ENCODE measurements around the gene LIG4. TPM values are rescaled to one million over a fixed set of nuclear protein-coding genes. Genes with fewer than 3 reads are reported as not detected.

Gene LIG4
- total and polyA plus RNA-seq, 2 experiments from 2014 or later = 4.9 to 8.8 TPM

- TF ChIP-seq EZH2phosphoT487 (IDR thresholded peaks at IDR 0.05; ENCODE audit: insufficient read depth, low read depth) (no peak), EZH2 (IDR thresholded peaks at IDR 0.05; ENCODE audit: insufficient read depth, poor library complexity, severe bottlenecking) (no peak)
- DNase-seq = no peak
- no peaks in the 10 kb centered on the region for H4K20me1 ChIP-seq (ENCODE audit: insufficient read depth)
- H3K4me1 ChIP-seq (ENCODE audit: insufficient read depth) = no peaks in the 10 kb centered on the region
- H3K27me3 ChIP-seq (replicated peaks; ENCODE audit: insufficient read depth) = no peaks in the 10 kb centered on the region
- no peak overlapping the region for H3K27ac ChIP-seq
- no peaks in the 10 kb centered on the region for H3K36me3 ChIP-seq (ENCODE audit: low read depth)
- H3K4me3 ChIP-seq = no peak overlapping the region
- H3K4me2 ChIP-seq (ENCODE audit: unreplicated experiment) = no peak overlapping the region
- H3K9me2 ChIP-seq (ENCODE audit: insufficient read depth) = no peaks in the 10 kb centered on the region
- H3K9me3 ChIP-seq (ENCODE audit: low read depth) = no peaks in the 10 kb centered on the region
- H2AFZ ChIP-seq = no peak overlapping the region
- H3F3A ChIP-seq (ENCODE audit: insufficient read depth) = no peaks in the 10 kb centered on the region
- in situ Hi-C loops (cut with MboI) = no loop called here
- H3K9ac ChIP-seq = no peak overlapping the region
- H3K79me2 ChIP-seq (ENCODE audit: insufficient read depth) = no peaks in the 10 kb centered on the region
These were observed 21.5 kb downstream of the LIG4 start for GRCh38 chr13:108193806-108194205.

DNA sequence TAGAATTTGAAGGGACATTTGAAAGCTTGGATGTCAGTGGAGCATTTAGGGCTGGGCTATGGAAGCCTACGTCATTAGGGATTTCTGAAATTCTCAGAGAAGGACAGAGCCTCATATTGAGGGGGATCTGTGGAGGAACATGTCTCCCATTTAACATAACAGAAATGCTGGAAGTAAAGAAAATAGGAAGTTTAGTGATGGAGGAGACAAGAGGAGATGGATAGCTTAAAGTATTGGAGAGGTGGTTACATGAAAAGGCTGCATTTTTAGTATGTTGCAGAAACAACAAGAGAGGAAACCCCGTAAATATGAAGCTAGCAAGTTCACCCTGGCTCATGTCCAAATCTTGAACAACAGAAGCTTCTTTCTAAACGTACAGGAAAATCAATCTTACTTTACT lies 24.4 kb downstream of the LIG4 start:
- Histone ChIP-seq H3K9me2 (ENCODE audit: insufficient read depth) (no peaks in the 10 kb centered on the region), H3K9me3 (ENCODE audit: low read depth) (no peaks in the 10 kb centered on the region), H3F3A (ENCODE audit: insufficient read depth) (no peaks in the 10 kb centered on the region), H3K79me2 (ENCODE audit: insufficient read depth) (no peaks in the 10 kb centered on the region), H4K20me1 (ENCODE audit: insufficient read depth) (no peaks in the 10 kb centered on the region), H3K4me3 (no peak overlapping the region), H3K27ac (no peak overlapping the region), H3K4me2 (ENCODE audit: unreplicated experiment) (no peak overlapping the region), H3K9ac (no peak overlapping the region), H3K4me1 (ENCODE audit: insufficient read depth) (no peaks in the 10 kb centered on the region), H3K27me3 (replicated peaks; ENCODE audit: insufficient read depth) (no peaks in the 10 kb centered on the region), H3K36me3 (ENCODE audit: low read depth) (no peaks in the 10 kb centered on the region), H2AFZ (no peak overlapping the region)
- TF ChIP-seq EZH2phosphoT487 (IDR thresholded peaks at IDR 0.05; ENCODE audit: insufficient read depth, low read depth) = no peak
- no peak for TF ChIP-seq EZH2 (IDR thresholded peaks at IDR 0.05; ENCODE audit: insufficient read depth, poor library complexity, severe bottlenecking)
- no peak for DNase-seq
- WGBS, 2 experiments (ENCODE audit: low coverage in 1 of 2, low lambda C conversion rate in 2 of 2, missing lambda C conversion rate in 2 of 2) = 11 to 19% methylated on average over 3 of the region's 3 CpGs
- in situ Hi-C loops (cut with MboI) = no loop called here

GRCh38 chr13:108188260-108188659 lies 27.1 kb downstream of the LIG4 start:
- Histone ChIP-seq H3K36me3 (ENCODE audit: low read depth) (no peaks in the 10 kb centered on the region), H3K9me2 (ENCODE audit: insufficient read depth) (no peaks in the 10 kb centered on the region), H3K79me2 (ENCODE audit: insufficient read depth) (no peaks in the 10 kb centered on the region), H3K9me3 (ENCODE audit: low read depth) (no peaks in the 10 kb centered on the region), H3K27me3 (replicated peaks; ENCODE audit: insufficient read depth) (peaks cover 1% of the 10 kb centered on the region; the same call in 1 of the 2 replicates), H3F3A (ENCODE audit: insufficient read depth) (no peaks in the 10 kb centered on the region), H2AFZ (no peak overlapping the region), H3K27ac (no peak overlapping the region), H3K4me1 (ENCODE audit: insufficient read depth) (no peaks in the 10 kb centered on the region), H4K20me1 (ENCODE audit: insufficient read depth) (no peaks in the 10 kb centered on the region), H3K9ac (no peak overlapping the region), H3K4me2 (ENCODE audit: unreplicated experiment) (no peak overlapping the region), H3K4me3 (no peak overlapping the region)
- in situ Hi-C loops (cut with MboI) = no loop called here
- no peak for TF ChIP-seq EZH2 (IDR thresholded peaks at IDR 0.05; ENCODE audit: insufficient read depth, poor library complexity, severe bottlenecking)
- TF ChIP-seq EZH2phosphoT487 (IDR thresholded peaks at IDR 0.05; ENCODE audit: insufficient read depth, low read depth) = no peak
- no peak for DNase-seq
- WGBS, 2 experiments (ENCODE audit: low coverage in 1 of 2, low lambda C conversion rate in 2 of 2, missing lambda C conversion rate in 2 of 2) = 12 to 23% methylated on average over 2 of the region's 2 CpGs

GRCh38 chr13:108185223-108185622 lies 30.1 kb downstream of the LIG4 start:
- Histone ChIP-seq H3K27me3 (replicated peaks; ENCODE audit: insufficient read depth) (peaks cover 9% of the 10 kb centered on the region; the same call in 1 of the 2 replicates), H3K4me3 (no peak overlapping the region), H3K9me3 (ENCODE audit: low read depth) (no peaks in the 10 kb centered on the region), H3K79me2 (ENCODE audit: insufficient read depth) (no peaks in the 10 kb centered on the region), H3K4me2 (ENCODE audit: unreplicated experiment) (no peak overlapping the region), H2AFZ (no peak overlapping the region), H3K4me1 (ENCODE audit: insufficient read depth) (no peaks in the 10 kb centered on the region), H3K9me2 (ENCODE audit: insufficient read depth) (no peaks in the 10 kb centered on the region), H3F3A (ENCODE audit: insufficient read depth) (no peaks in the 10 kb centered on the region), H3K27ac (no peak overlapping the region), H3K36me3 (ENCODE audit: low read depth) (no peaks in the 10 kb centered on the region), H4K20me1 (ENCODE audit: insufficient read depth) (no peaks in the 10 kb centered on the region), H3K9ac (no peak overlapping the region)
- no peak for DNase-seq
- TF ChIP-seq EZH2phosphoT487 (IDR thresholded peaks at IDR 0.05; ENCODE audit: insufficient read depth, low read depth) = no peak
- no peak for TF ChIP-seq EZH2 (IDR thresholded peaks at IDR 0.05; ENCODE audit: insufficient read depth, poor library complexity, severe bottlenecking)
- in situ Hi-C loops (cut with MboI) = no loop called here
- WGBS, 2 experiments (ENCODE audit: low coverage in 1 of 2, low lambda C conversion rate in 2 of 2, missing lambda C conversion rate in 2 of 2) = 49 to 57% methylated on average over 3 of the region's 3 CpGs

DNA sequence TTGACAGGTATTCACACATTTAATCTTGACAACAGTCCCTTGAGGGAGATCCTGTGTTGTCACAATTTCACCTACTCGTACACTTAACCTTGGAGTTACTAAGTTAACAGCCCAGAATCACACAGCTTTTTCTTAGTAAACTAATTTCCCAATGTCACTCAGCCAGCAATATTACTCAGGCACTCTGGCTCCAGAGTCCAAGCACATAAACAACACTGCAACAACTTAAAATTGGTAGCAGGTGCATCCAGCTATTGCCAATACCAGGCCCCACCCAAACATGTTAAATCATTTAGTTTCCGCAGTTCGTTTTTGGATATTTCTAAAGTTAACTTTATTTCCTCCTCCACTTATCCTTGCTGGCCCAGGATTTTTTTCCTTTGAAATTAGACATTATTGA lies 32.7 kb downstream of the LIG4 start:
- Histone ChIP-seq H3F3A (ENCODE audit: insufficient read depth) (no peaks in the 10 kb centered on the region), H3K4me1 (ENCODE audit: insufficient read depth) (no peaks in the 10 kb centered on the region), H3K27ac (no peak overlapping the region), H3K9me2 (ENCODE audit: insufficient read depth) (no peaks in the 10 kb centered on the region), H2AFZ (no peak overlapping the region), H3K4me3 (no peak overlapping the region), H3K9ac (no peak overlapping the region), H3K79me2 (ENCODE audit: insufficient read depth) (no peaks in the 10 kb centered on the region), H3K9me3 (ENCODE audit: low read depth) (no peaks in the 10 kb centered on the region), H3K36me3 (ENCODE audit: low read depth) (no peaks in the 10 kb centered on the region), H3K4me2 (ENCODE audit: unreplicated experiment) (no peak overlapping the region), H4K20me1 (ENCODE audit: insufficient read depth) (no peaks in the 10 kb centered on the region), H3K27me3 (replicated peaks; ENCODE audit: insufficient read depth) (peaks cover 9% of the 10 kb centered on the region; the same call in 1 of the 2 replicates)
- WGBS, 2 experiments (ENCODE audit: low coverage in 1 of 2, low lambda C conversion rate in 2 of 2, missing lambda C conversion rate in 2 of 2) = 1 to 3% methylated on average over 3 of the region's 3 CpGs
- no peak for TF ChIP-seq EZH2 (IDR thresholded peaks at IDR 0.05; ENCODE audit: insufficient read depth, poor library complexity, severe bottlenecking)
- TF ChIP-seq EZH2phosphoT487 (IDR thresholded peaks at IDR 0.05; ENCODE audit: insufficient read depth, low read depth) = no peak
- no peak for DNase-seq
- in situ Hi-C loops (cut with MboI) = no loop called here

Measured in GM23248 (cell line).